Ovary (tissue), 9 donors: ENCODE data around the gene SP6. TPM values are rescaled to one million over a fixed set of nuclear protein-coding genes. Genes with fewer than 3 reads are reported as not detected.

Experiments
- DNase-seq, 5 donors: peaks; one replicate each; pipeline ENCODE4 v3.0.0-alpha.2; 2019 to 2020
- H3K27ac ChIP-seq, 2 donors: fragments of 200-600 bp; one replicate each; pipeline versions ENCODE4 v1.5.1 to v1.8.0; 2019 to 2022
- H3K27me3 ChIP-seq: fragments of 200-600 bp; one replicate; pipeline ENCODE4 v1.8.0; 2022
- H3K36me3 ChIP-seq: fragments of 200-600 bp; sonication (generic); one replicate; pipeline ENCODE4 v1.5.1; 2019
- H3K4me1 ChIP-seq: one replicate; pipeline ENCODE4 v1.8.1; 2013; ENCODE audit warnings: mild to moderate bottlenecking, moderate library complexity; ENCODE audit not compliant: insufficient read depth
- H3K4me3 ChIP-seq: fragments of 200-600 bp; sonication (generic); one replicate; pipeline ENCODE4 v1.5.1; 2017
- H3K9me3 ChIP-seq, 2 donors: fragments of 200-600 bp in 1 of 2; sonication (generic) in 1 of 2; one replicate each; pipeline versions ENCODE4 v1.5.1 to v1.8.1; 2013 to 2019; ENCODE audit warnings: mild to moderate bottlenecking in 1 of 2, moderate library complexity in 1 of 2
- EP300 ChIP-seq: sonication (generic); formaldehyde crosslinking; IDR thresholded peaks from one replicate; pipeline ENCODE4 v1.6.1; 2017; ENCODE audit warnings: antibody characterized with exemption
- POLR2A ChIP-seq: fragments of 450-650 bp; IDR thresholded peaks from one replicate; pipeline ENCODE4 v1.6.1; 2017; ENCODE audit warnings: antibody characterized with exemption, mild to moderate bottlenecking, moderate library complexity
- WGBS, 3 donors: extraction: QIAGEN DNeasy Blood & Tissue Kit in 1 of 3; methylation state at CpG; one replicate each; pipeline versions ENCODE4 v1.1.5 to v1.1.7; 2013 to 2017; 5-methylcytosine and 5-hydroxymethylcytosine counted together
- intact Hi-C, 4 donors: fragments of 100-400 bp; cut with DNase I; formaldehyde crosslinking; loops; one replicate each; pipeline versions ENCODE4 v1.11.0 to v1.15.1; 2022 to 2023
- polyA plus RNA-seq, 2 donors: library from polyadenylated mRNA; stranded (reverse); fragments of 200-250 nt in 1 of 2; fragments of 350-450 nt in 1 of 2; fragmentation: Illumina TruSeq in 1 of 2; extraction: RNeasy Lipid Tissue Mini Kit (QIAGEN cat#74804) in 1 of 2; gene quantifications; one replicate each; pipeline ENCODE4 v1.2.3, GENCODE V29; 2013 to 2014
- total RNA-seq, 7 donors: library from RNA; depleted of rRNA in 2 of 7; stranded (reverse); fragments of >200 nt in 2 of 7; fragmentation: NEBNext Ultra II Directional in 3 of 7; extraction: Animal tissue kit (Norgen Biotek cat#: 25700) in 3 of 7; gene quantifications; one replicate each; pipeline versions ENCODE4 v1.1.0 to v1.2.4, GENCODE V29; 2016 to 2023
- TF ChIP-seq, protein P1 (sequence below), 3 donors: fragments of 450-650 bp in 2 of 3; fragments of 200-600 bp in 1 of 3; IDR thresholded peaks; one replicate each; pipeline versions ENCODE4 v1.5.1 to v1.8.0; 2016 to 2022; ENCODE audit warnings: antibody characterized with exemption in 3 of 3, mild to moderate bottlenecking in 1 of 3
- donor health status: DM: no; HTN: no; CAD: no; lungs with moderate emphysema.
- donor health status: DM: no; HTN: no; CAD: no.
- donor health status: Bipolar disorder and iron deficiency.
- donor health status: DM: yes; HTN: yes; CAD: no.
- donor health status: DM: no; HTN: no; CAD: no.
- donor health status: DM: yes; HTN: yes; CAD: no.

Gene SP6
- total and polyA plus RNA-seq, 9 donors, result 0.25 to 4.3 (median 1.1) TPM

DNA sequence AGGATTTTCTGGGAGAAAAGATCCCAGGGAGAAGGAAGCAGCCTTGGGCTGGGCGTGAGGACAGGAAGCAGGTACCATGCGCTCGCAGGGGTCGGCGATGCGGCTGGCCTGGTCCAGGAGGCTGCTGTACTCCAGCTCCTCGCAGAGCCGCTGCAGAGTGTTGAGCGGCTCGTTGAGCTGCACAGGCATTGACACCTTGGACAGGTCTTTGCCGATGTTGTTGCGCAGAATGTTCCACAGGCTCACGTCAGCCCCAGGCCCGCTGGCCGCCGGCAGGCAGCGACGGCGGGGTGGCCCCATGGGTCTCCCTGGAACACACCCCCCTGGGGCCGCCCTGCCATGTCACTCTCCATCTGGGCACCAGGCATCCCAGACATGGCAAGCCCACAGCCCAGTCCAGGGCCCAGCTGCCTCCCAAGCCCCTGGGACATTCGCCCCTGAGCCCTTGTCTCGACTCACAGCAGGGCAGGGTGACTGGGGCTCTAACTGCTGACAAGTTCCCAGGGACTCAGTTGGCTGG, 37.4 kb downstream of the SP6 start:
- Histone ChIP-seq H3K27me3 (no peaks in the 10 kb centered on the region), H3K4me3 (no peak overlapping the region), H3K27ac (no peak overlapping the region), H3K9me3 (no peaks in the 10 kb centered on the region), H3K4me1 (no peaks in the 10 kb centered on the region), H3K36me3 (no peaks in the 10 kb centered on the region)
- WGBS, 3 donors, result 94 to 96% (median 95%) methylated on average over 21 to 22 of the region's 22 CpGs
- intact Hi-C loops, result no loop called here
- peak in 2 of 5 donors; percentile 5 to 29 for DNase-seq
- TF ChIP-seq EP300 (no peak), POLR2A (no peak)
- TF ChIP-seq, protein P1, sequence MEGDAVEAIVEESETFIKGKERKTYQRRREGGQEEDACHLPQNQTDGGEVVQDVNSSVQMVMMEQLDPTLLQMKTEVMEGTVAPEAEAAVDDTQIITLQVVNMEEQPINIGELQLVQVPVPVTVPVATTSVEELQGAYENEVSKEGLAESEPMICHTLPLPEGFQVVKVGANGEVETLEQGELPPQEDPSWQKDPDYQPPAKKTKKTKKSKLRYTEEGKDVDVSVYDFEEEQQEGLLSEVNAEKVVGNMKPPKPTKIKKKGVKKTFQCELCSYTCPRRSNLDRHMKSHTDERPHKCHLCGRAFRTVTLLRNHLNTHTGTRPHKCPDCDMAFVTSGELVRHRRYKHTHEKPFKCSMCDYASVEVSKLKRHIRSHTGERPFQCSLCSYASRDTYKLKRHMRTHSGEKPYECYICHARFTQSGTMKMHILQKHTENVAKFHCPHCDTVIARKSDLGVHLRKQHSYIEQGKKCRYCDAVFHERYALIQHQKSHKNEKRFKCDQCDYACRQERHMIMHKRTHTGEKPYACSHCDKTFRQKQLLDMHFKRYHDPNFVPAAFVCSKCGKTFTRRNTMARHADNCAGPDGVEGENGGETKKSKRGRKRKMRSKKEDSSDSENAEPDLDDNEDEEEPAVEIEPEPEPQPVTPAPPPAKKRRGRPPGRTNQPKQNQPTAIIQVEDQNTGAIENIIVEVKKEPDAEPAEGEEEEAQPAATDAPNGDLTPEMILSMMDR (IDR thresholded peaks at IDR 0.05), result no peak

DNA sequence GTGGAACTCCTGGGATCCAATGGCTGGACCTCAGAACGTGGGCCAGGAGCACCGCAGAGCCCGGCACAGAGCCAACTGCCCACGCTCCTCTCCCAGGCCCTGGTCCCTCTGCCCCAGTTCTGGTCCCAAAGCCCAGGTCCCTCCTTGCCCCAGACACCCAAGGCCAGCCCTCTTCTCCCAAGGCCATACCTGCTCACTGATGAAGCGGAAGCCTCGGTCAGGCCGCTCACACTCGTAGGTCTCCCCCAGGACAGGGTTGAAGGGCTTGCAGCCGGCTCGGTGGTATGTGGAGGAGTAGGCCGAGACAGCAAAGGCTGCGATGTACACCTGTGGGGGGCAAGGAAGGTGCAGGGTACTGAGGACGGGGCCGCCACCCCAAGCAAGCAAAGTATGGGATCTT, 37.9 kb downstream of the SP6 start:
- no peak overlapping the region for H3K27ac ChIP-seq
- no peaks in the 10 kb centered on the region for H3K4me1 ChIP-seq
- peak in 1 of 5 donors; percentile 32 for DNase-seq
- no peaks in the 10 kb centered on the region for H3K36me3 ChIP-seq
- H3K4me3 ChIP-seq, result no peak overlapping the region
- WGBS, 3 donors, result 84 to 88% (median 86%) methylated on average over 14 of the region's 14 CpGs
- intact Hi-C loops, result no loop called here
- TF ChIP-seq POLR2A (no peak), EP300 (no peak)
- TF ChIP-seq, protein P1 (IDR thresholded peaks at IDR 0.05), result no peak
- H3K9me3 ChIP-seq, result no peaks in the 10 kb centered on the region
- no peaks in the 10 kb centered on the region for H3K27me3 ChIP-seq

DNA sequence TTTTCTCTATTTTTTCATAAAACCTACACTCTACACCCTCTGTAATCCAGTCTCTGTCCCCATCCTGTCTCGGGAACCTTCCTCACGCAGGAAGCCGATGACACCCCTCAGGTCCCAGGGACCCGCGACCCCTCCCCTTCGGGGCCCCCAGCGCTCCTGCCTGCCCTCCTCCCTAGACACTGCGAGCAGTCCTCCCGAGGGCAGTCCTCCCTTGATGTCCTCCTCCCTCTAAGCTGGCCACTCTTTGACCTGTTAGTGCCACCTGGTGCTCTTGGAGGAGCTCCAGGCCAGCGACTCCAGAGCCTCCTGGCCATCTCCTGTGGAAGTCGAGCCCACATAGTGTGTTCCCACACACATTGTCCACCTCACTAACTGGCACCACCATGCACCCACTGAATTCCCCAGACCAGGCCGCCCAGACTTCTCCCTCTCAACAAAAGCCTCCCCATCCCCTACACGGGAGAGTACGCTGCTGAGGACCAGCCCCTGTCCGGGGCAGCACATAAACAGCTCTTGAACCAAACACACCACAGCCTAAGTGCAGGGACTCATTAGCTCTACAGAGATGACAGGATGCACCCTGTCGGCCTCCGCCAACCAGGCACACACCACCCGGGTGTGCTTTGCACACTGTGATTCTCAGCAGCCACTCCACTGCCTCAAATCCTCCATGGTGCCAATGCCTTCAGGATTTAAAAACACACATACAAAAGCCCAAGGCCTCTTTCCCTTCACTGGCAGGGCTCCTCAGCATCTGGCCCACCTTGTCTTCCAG, 38.6 kb downstream of the SP6 start:
- no peaks in the 10 kb centered on the region for H3K9me3 ChIP-seq
- no peaks in the 10 kb centered on the region for H3K36me3 ChIP-seq
- no peaks in the 10 kb centered on the region for H3K4me1 ChIP-seq
- no peaks in the 10 kb centered on the region for H3K27me3 ChIP-seq
- no peak overlapping the region for H3K27ac ChIP-seq
- DNase-seq, result peak in 1 of 5 donors; percentile 30
- TF ChIP-seq, protein P1 (IDR thresholded peaks at IDR 0.05), result no peak
- no peak for TF ChIP-seq EP300
- TF ChIP-seq POLR2A, result no peak
- 73 to 78% (median 78%) methylated on average over 18 of the region's 18 CpGs for WGBS, 3 donors
- intact Hi-C loops, result no loop called here
- no peak overlapping the region for H3K4me3 ChIP-seq

DNA sequence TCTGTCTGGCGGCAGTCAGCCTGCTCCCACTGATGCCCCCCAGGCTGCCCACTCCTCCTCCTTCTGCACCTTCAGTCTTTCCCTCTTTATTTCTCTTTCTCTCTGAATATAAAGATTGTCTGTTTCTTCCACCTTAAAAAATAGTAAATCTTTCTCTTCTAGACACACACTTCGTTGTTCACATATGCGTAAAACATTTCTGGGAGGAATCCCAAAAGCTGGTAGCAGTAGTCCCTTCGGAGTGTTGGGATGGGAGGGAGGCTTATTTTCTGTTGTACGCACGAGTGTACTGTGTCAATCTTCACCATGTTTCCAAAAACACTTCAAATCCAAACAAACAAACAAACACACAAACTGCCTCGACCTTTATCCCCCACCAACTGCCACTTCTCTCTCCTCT, 39.3 kb downstream of the SP6 start:
- no peak for TF ChIP-seq POLR2A
- TF ChIP-seq, protein P1 (IDR thresholded peaks at IDR 0.05), result no peak
- no peak for TF ChIP-seq EP300
- H3K27ac ChIP-seq, result no peak overlapping the region
- 55 to 72% (median 62%) methylated on average over 7 of the region's 7 CpGs for WGBS, 3 donors
- no peaks in the 10 kb centered on the region for H3K9me3 ChIP-seq
- intact Hi-C loops, result no loop called here
- no peak for DNase-seq
- no peak overlapping the region for H3K4me3 ChIP-seq
- H3K27me3 ChIP-seq, result no peaks in the 10 kb centered on the region
- no peaks in the 10 kb centered on the region for H3K4me1 ChIP-seq
- H3K36me3 ChIP-seq, result no peaks in the 10 kb centered on the region
